KOPT-K1 (cell line): ENCODE results near the gene RAMP3.

ENCODE experiments used
- H3K27ac ChIP-seq: fragments of 200-600 bp; sonication (generic); 2 replicates; pipeline ENCODE4 v1.5.1; 2016; ENCODE audit warnings: antibody characterized with exemption, mild to moderate bottlenecking, low read depth, low read length; ENCODE audit not compliant: poor library complexity, severe bottlenecking
- H3K36me3 ChIP-seq: fragments of 200-600 bp; sonication (generic); 2 replicates; pipeline ENCODE4 v1.5.1; 2017; ENCODE audit warnings: antibody characterized with exemption, mild to moderate bottlenecking, low read length, moderate library complexity; ENCODE audit not compliant: insufficient read depth
- H3K9me3 ChIP-seq: fragments of 200-600 bp; sonication (generic); 2 replicates; pipeline ENCODE4 v1.5.1; 2017; ENCODE audit warnings: antibody characterized with exemption, low read length, mild to moderate bottlenecking; ENCODE audit not compliant: insufficient read depth, poor library complexity, severe bottlenecking

Gene RAMP3

DNA sequence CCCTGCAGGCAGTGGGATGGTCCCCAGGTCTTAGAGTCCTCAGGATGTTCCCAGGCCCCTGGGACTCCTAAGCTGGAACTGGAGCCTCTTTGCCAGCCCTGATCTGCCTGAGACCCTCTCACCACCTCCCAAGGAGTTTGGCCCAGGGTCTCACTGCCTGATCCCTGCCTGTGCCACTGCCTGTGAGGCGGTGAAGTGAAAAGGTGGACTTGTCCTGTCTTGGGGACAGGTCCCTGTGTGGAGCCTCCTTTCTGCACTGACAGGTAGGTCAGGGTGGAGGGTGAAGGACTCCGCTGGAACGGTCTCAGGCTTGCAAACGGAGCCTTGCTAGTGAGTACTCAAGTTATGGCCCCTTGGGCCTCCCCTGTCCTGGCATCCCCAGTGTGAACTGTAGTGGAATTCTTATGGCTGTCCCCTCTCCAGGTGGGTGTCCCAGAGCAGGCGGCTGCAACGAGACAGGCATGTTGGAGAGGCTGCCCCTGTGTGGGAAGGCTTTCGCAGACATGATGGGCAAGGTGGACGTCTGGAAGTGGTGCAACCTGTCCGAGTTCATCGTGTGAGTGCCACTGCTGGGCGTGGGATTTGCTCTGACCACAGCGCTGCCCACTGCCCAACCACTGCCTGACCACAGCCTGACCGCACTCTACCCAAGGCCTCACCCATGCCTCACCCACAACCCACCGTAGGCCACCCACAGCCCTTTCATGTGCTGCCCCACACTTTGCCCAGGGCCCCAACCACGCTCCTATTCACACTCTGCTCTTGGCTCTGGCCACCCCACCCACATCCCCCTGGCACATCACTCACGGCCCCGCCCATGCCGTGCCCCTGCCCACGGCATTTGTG lies 19.5 kb downstream of the RAMP3 start:
- Histone ChIP-seq H3K36me3 (no peaks in the 10 kb centered on the region), H3K27ac (no peak overlapping the region), H3K9me3 (no peaks in the 10 kb centered on the region)

- Histone ChIP-seq H3K9me3 (no peaks in the 10 kb centered on the region), H3K36me3 (no peaks in the 10 kb centered on the region), H3K27ac (no peak overlapping the region)
Measured at GRCh38 chr7:45177801-45178200, 20.2 kb downstream of the RAMP3 start.

GRCh38 chr7:45178241-45179225 lies 20.9 kb downstream of the RAMP3 start:
- Histone ChIP-seq H3K9me3 (no peaks in the 10 kb centered on the region), H3K27ac (no peak overlapping the region), H3K36me3 (no peaks in the 10 kb centered on the region)

DNA sequence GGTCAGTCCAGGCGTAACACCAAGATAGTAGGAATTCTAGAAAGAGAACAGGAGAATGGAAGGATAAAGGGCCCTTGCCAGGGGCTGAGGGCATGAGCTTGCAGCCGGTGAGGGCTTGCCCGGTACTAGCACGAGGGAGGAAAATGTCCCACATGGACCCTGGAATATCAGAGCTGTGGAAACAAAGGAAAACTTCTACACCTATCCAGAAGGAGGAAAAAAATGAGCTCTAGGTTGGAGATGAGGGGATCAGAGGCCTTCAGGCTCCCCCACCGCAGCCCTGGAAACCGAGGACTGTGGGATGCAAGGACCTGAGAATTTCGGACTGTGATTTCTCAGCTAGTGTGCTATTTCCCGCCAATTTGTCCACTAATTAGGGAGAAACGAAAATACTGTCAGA lies 22.1 kb downstream of the RAMP3 start:
- H3K9me3 ChIP-seq = no peaks in the 10 kb centered on the region
- H3K36me3 ChIP-seq = no peaks in the 10 kb centered on the region
- H3K27ac ChIP-seq = no peak overlapping the region

- Histone ChIP-seq H3K36me3 (no peaks in the 10 kb centered on the region), H3K9me3 (no peaks in the 10 kb centered on the region), H3K27ac (no peak overlapping the region)
Measured at GRCh38 chr7:45180084-45180986, 22.7 kb downstream of the RAMP3 start.

GRCh38 chr7:45181286-45181960 lies 23.8 kb downstream of the RAMP3 start:
- no peaks in the 10 kb centered on the region for H3K9me3 ChIP-seq
- no peak overlapping the region for H3K27ac ChIP-seq
- H3K36me3 ChIP-seq = no peaks in the 10 kb centered on the region

DNA sequence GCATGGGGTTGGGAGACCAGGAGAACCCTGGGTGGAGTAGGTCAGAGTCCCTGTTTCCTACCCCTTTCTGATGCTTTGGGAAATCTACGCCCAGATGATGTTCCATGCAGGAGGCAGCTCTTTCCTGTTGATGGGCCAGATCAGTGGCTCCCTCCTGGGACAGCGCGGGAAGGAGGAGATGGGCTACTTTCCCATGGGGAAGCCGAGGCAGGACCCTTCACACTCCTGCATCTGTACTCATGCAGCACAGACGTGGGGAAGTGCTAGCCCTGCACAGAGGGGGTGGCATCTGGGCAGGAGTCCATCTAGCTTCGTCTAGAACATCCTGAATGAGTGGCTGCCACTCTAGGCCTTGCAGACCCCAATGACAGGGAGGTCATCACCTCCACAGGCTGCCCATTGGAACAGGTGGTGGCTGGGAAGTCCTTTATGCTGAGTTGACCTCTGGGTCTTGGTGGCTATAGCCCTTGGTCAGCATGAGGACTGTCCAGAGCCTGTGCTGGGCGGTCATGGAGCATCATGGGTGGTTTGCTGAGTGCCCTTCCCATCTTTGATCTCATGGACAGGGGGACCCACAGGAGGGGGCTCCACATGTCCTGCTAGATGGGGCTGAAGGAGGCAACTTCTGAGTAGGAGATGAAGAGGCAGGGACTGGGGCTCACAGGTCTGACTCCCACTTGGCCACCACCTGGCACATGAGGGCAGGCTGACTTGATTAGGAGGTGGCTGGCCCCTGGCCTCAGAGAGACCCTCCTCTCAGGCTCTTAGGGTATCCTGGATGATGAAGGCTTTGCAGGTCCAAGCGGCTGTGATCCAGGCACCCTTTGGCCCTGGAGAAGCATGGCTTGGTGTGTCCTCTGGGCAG lies 24.6 kb downstream of the RAMP3 start:
- Histone ChIP-seq H3K27ac (no peak overlapping the region), H3K36me3 (no peaks in the 10 kb centered on the region), H3K9me3 (no peaks in the 10 kb centered on the region)

GRCh38 chr7:45182856-45183710 lies 25.5 kb downstream of the RAMP3 start:
- Histone ChIP-seq H3K27ac (no peak overlapping the region), H3K36me3 (no peaks in the 10 kb centered on the region), H3K9me3 (no peaks in the 10 kb centered on the region)

GRCh38 chr7:45183711-45184210 lies 26.2 kb downstream of the RAMP3 start:
- Histone ChIP-seq H3K9me3 (no peaks in the 10 kb centered on the region), H3K27ac (no peak overlapping the region), H3K36me3 (no peaks in the 10 kb centered on the region)

- H3K27ac ChIP-seq = no peak overlapping the region
- H3K9me3 ChIP-seq = no peaks in the 10 kb centered on the region
- H3K36me3 ChIP-seq = no peaks in the 10 kb centered on the region
Measured at GRCh38 chr7:45184326-45185027, 26.9 kb downstream of the RAMP3 start.

DNA sequence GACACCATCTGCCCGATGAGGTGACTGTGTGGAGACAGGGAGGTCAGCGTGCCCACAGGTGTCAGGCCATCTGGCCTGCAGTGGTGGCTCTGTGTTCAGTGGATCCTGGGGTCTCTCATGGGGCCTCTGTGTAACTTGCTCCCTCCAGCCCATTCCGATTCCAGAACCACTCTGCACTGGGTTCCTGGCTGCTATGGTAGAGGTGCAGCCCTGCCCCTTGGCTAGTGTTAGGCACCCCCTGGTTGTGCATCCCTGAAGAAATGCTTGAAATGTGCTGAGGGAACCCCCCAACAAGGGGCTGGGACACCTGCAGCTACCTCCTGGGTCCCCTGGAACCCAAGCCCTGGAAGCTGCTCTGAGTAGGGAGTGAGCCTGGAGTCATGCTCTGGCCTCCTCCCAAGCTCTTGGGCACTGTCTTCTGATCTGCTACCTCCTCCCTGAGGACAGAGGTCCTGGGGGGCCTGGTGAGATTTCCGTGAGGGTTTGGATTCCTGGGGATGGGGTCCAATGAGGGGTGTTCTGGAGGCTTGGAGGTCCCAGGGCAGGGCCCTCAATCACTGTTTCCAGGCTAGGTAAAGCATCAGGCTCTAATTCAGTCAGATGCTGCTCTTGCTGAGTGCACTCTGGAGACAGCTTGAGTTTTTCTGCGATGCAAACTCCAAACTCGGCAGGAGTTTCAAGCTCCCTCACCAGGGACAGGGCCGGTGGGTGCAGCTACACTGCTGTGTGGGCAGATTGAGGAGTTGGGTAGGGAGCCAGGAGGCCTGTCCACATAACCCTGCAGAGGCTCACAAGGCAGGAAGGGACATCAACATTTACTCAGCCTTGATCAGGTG lies 27.7 kb downstream of the RAMP3 start:
- no peaks in the 10 kb centered on the region for H3K36me3 ChIP-seq
- H3K27ac ChIP-seq = no peak overlapping the region
- H3K9me3 ChIP-seq = no peaks in the 10 kb centered on the region
